Tibial nerve (tissue), 4 donors: Measurements from ENCODE around the gene ING3. TPM values are rescaled to one million over a fixed set of nuclear protein-coding genes. Genes with fewer than 3 reads are reported as not detected.
A peak's percentile ranks its signal among the peaks of the same experiment; 100 is the strongest.

ENCODE experiments used
- DNase-seq, 2 donors: peaks; one replicate each; pipeline ENCODE4 v3.0.0-alpha.2; 2019; ENCODE audit warnings: low spot score in 2 of 2
- H3K27ac ChIP-seq, 4 donors: fragments of 200-600 bp; sonication (generic) in 3 of 4; one replicate each; pipeline ENCODE4 v1.5.1; 2017 to 2019; ENCODE audit warnings: mild to moderate bottlenecking in 1 of 4
- H3K27me3 ChIP-seq, 2 donors: fragments of 200-600 bp; sonication (generic) in 1 of 2; one replicate each; pipeline versions ENCODE4 v1.5.1 to v1.6.0; 2017 to 2019
- H3K36me3 ChIP-seq, 3 donors: fragments of 200-600 bp; sonication (generic); one replicate each; pipeline ENCODE4 v1.5.1; 2018 to 2019
- H3K4me1 ChIP-seq, 4 donors: fragments of 200-600 bp; sonication (generic) in 3 of 4; one replicate each; pipeline ENCODE4 v1.5.1; 2017 to 2019
- H3K4me3 ChIP-seq, 4 donors: fragments of 200-600 bp; sonication (generic) in 3 of 4; one replicate each; pipeline ENCODE4 v1.5.1; 2017 to 2019; ENCODE audit warnings: mild to moderate bottlenecking in 1 of 4, moderate library complexity in 1 of 4
- H3K9me3 ChIP-seq, 4 donors: fragments of 200-600 bp; sonication (generic) in 3 of 4; one replicate each; pipeline ENCODE4 v1.5.1; 2017 to 2019
- CTCF ChIP-seq, 5 experiments: fragments of 200-600 bp in 3 of 5; fragments of 450-650 bp in 2 of 5; sonication (generic) in 3 of 5; IDR thresholded peaks; one replicate each; pipeline ENCODE4 v1.5.1; 2016 to 2019; ENCODE audit warnings: antibody characterized with exemption in 5 of 5, mild to moderate bottlenecking in 3 of 5, moderate library complexity in 2 of 5
- EP300 ChIP-seq, 2 donors: sonication (generic); formaldehyde crosslinking; IDR thresholded peaks; one replicate each; pipeline ENCODE4 v1.6.1; 2017; ENCODE audit warnings: antibody characterized with exemption in 2 of 2, mild to moderate bottlenecking in 1 of 2
- POLR2A ChIP-seq, 2 donors: fragments of 450-650 bp; IDR thresholded peaks; one replicate each; pipeline ENCODE4 v1.6.1; 2017; ENCODE audit warnings: antibody characterized with exemption in 2 of 2, mild to moderate bottlenecking in 2 of 2, moderate library complexity in 2 of 2
- WGBS, 2 donors: methylation state at CpG; one replicate each; pipeline ENCODE4 v1.1.5; 2018; 5-methylcytosine and 5-hydroxymethylcytosine counted together
- total RNA-seq, 4 donors: library from RNA; depleted of rRNA; stranded (reverse); fragments of >200 nt; gene quantifications; one replicate each; pipeline ENCODE4 v1.1.0, GENCODE V29; 2016

The ING3 gene
- total RNA-seq, 4 donors from 2014 or later = 9.4 to 21.3 (median 11.4) TPM

GRCh38 chr7:120949998-120950538, 509 bp upstream of the ING3 start:
- TF ChIP-seq POLR2A (IDR thresholded peaks at IDR 0.05) = no peak
- peak in 1 of 2 donors; percentile 34 for TF ChIP-seq EP300 (IDR thresholded peaks at IDR 0.05)
- Histone ChIP-seq H3K36me3 (peaks cover 0 to 14% (median 0%) of the 10 kb centered on the region in 3 donors), H3K9me3 (no peaks in the 10 kb centered on the region), H3K4me3 (peak overlapping the region; percentile 38 to 74 (median 54)), H3K4me1 (peaks cover 5 to 22% (median 8%) of the 10 kb centered on the region in 4 donors), H3K27me3 (no peaks in the 10 kb centered on the region), H3K27ac (peak overlapping the region; percentile 59 to 99 (median 96))
- 3 to 4% methylated on average over 10 of the region's 10 CpGs for WGBS, 2 donors
- DNase-seq = no peak

GRCh38 chr7:120951309-120951699, 727 bp downstream of the ING3 start:
- no peaks in the 10 kb centered on the region for H3K27me3 ChIP-seq
- H3K36me3 ChIP-seq = peaks cover 0 to 26% (median 0%) of the 10 kb centered on the region in 3 donors
- peak overlapping the region; percentile 49 to 80 (median 66) for H3K4me3 ChIP-seq
- H3K9me3 ChIP-seq = no peaks in the 10 kb centered on the region
- no peak for DNase-seq
- peaks cover 5 to 28% (median 8%) of the 10 kb centered on the region in 4 donors for H3K4me1 ChIP-seq
- no peak for TF ChIP-seq EP300 (IDR thresholded peaks at IDR 0.05)
- TF ChIP-seq CTCF (IDR thresholded peaks at IDR 0.05) = no peak
- no peak for TF ChIP-seq POLR2A (IDR thresholded peaks at IDR 0.05)
- H3K27ac ChIP-seq = peak overlapping the region; percentile 95 to 99 (median 98)
- WGBS, 2 donors = 6 to 8% methylated on average over 8 of the region's 8 CpGs

GRCh38 chr7:120951826-120952225, 1.2 kb downstream of the ING3 start:
- no peak for TF ChIP-seq EP300 (IDR thresholded peaks at IDR 0.05)
- no peak for TF ChIP-seq CTCF (IDR thresholded peaks at IDR 0.05)
- TF ChIP-seq POLR2A (IDR thresholded peaks at IDR 0.05) = no peak
- Histone ChIP-seq H3K9me3 (no peaks in the 10 kb centered on the region), H3K4me3 (peak overlapping the region; percentile 21 to 74 (median 54)), H3K36me3 (peaks cover 0 to 30% (median 0%) of the 10 kb centered on the region in 3 donors), H3K27me3 (no peaks in the 10 kb centered on the region), H3K4me1 (peaks cover 5 to 28% (median 8%) of the 10 kb centered on the region in 4 donors), H3K27ac (peak overlapping the region; percentile 95 to 99 (median 98))
- no peak for DNase-seq
- WGBS, 2 donors = 68 to 73% methylated on average over 2 of the region's 2 CpGs

GRCh38 chr7:120955577-120956149, 5.1 kb downstream of the ING3 start:
- TF ChIP-seq CTCF (IDR thresholded peaks at IDR 0.05) (no peak), EP300 (IDR thresholded peaks at IDR 0.05) (no peak), POLR2A (IDR thresholded peaks at IDR 0.05) (no peak)
- Histone ChIP-seq H3K27me3 (no peaks in the 10 kb centered on the region), H3K27ac (no peak overlapping the region), H3K4me1 (peaks cover 5 to 28% (median 8%) of the 10 kb centered on the region in 4 donors), H3K36me3 (peaks cover 0 to 50% (median 0%) of the 10 kb centered on the region in 3 donors), H3K4me3 (no peak overlapping the region), H3K9me3 (no peaks in the 10 kb centered on the region)
- WGBS, 2 donors = 81 to 83% methylated on average over 3 of the region's 3 CpGs
- no peak for DNase-seq

GRCh38 chr7:120959929-120960484, 9.4 kb downstream of the ING3 start:
- Histone ChIP-seq H3K27me3 (no peaks in the 10 kb centered on the region), H3K4me3 (no peak overlapping the region), H3K4me1 (peaks cover 0 to 19% (median 0%) of the 10 kb centered on the region in 4 donors), H3K36me3 (peaks cover 0 to 42% (median 0%) of the 10 kb centered on the region in 3 donors), H3K9me3 (no peaks in the 10 kb centered on the region), H3K27ac (no peak overlapping the region)
- TF ChIP-seq CTCF (IDR thresholded peaks at IDR 0.05) (no peak), EP300 (IDR thresholded peaks at IDR 0.05) (no peak), POLR2A (IDR thresholded peaks at IDR 0.05) (no peak)
- DNase-seq = no peak
- WGBS, 2 donors = 94 to 95% methylated on average over 8 of the region's 8 CpGs
